HL-60/S4 treated with phorbol 12-myristate 13-acetate at 8.2 ng/mL for 4 days and 3 days (cell line): Measurements from ENCODE around the gene AFG1L.
"Not testable (repeated sequence)": the region's sequence is repeated elsewhere in the genome, so short reads cannot be mapped to it uniquely, and the experiment has no call there.

Experiments used
- in situ Hi-C: fragments of 300-500 bp; cut with MboI; formaldehyde crosslinking; loops from 2 replicates; pipeline ENCODE4 v1.15.0; 2022; ENCODE audit warnings: low sequenced_read_pairs

The AFG1L gene

DNA sequence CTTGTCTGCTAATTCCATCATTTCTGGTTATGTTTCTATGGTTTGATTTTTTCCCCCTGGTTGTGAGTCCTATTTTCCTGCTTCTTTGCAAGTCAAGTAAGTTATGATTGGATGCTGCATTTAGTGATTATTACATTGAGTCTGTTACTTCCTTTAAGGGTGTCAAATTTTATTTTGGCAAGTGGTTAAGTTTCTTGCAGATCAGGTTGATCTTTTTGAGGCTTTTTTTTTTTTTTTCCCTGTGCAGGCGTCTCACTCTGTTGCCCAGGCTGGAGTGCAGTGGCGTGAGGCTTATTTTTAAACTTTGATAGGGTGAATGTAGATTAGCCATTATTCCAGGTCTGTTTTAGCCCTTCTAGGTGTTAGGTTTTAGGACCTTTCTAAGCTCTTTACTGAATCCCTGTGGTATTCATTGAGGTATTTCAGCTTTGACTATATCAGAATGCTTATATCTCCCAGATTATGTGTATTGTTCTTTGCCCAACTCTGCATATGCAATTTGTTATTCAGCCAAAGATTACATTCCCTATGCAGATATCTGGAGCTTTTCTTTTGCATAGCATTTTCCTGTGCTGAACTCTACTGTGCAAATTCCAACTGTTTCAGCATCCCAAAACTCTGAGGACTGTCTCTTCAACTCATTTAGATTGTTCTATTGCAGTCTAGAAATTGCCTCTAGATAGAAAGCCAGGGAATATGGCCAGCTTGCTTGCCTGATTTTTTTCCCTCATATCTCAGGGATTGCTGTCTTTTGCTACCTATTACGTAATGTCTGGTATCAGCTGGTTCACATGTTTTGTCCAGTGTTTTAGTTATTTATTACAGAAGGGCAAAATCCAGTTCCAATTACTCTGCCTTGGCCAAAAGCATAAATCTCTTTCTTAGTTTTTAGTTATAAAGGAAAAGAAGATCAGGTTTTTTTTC, 113.3 kb downstream of the AFG1L start:
- in situ Hi-C loops, result no loop called here

DNA sequence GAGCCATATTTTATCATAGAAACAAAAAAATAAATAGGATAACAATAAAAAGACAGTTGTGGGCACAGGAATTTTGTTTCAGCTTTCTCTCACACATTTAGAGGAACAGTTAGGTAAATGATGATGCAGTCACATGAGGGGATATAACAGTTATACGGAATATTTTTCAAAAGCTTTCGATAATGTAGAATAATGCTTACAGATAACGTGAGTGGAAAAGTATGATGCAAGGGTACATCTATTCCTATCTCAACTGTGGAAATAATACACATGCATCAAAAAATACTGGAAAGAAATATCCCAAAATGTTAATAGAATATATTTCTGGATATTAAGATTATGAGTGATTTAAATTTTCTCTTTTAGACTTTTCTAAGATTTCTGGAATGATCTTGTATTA, 114.0 kb downstream of the AFG1L start:
- in situ Hi-C loops, result no loop called here

DNA sequence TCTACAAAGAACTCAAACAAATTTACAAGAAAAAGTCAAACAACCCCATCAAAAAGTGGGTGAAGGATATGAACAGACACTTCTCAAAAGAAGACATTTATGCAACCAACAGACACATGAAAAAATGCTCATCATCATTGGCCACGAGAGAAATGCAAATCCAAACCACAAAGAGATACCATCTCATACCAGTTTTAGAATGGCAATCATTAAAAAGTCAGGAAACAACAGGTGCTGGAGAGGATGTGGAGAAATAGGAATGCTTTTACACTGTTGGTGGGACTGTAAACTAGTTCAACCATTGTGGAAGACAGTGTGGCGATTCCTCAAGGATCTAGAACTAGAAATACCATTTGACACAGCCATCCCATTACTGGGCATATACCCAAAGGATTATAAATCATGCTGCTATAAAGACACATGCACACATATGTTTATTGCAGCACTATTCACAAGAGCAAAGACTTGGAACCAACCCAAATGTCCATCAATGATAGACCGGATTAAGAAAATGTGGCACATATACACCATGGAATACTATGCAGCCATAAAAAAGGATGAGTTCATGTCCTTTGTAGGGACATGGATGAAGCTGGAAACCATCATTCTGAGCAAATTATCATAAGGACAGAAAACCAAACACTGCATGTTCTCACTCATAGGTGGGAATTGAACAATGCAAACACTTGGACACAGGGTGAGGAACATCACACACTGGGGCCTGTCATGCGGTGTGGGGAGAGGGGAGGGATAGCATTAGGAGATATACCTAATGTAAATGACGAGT, 121.4 kb downstream of the AFG1L start:
- in situ Hi-C loops, result not testable (repeated sequence)

DNA sequence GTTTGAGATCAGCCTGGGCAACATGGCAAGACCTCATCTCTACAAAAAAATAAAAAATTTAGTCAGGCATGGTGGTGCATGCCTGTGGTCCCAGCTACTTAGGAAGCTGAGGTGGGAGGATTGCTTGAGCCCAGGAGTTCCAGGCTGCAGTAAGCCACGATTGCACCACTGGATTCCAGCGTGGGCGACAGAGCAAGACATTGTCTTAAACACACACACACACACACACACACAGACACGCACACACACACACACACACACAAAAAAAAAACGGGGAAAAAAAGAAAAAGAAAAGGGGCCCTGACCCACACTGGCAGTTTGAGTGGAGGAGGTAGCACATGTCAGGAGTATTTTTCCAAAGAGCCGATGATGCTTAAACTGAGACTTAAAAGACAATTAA, 122.2 kb downstream of the AFG1L start:
- in situ Hi-C loops, result no loop called here

DNA sequence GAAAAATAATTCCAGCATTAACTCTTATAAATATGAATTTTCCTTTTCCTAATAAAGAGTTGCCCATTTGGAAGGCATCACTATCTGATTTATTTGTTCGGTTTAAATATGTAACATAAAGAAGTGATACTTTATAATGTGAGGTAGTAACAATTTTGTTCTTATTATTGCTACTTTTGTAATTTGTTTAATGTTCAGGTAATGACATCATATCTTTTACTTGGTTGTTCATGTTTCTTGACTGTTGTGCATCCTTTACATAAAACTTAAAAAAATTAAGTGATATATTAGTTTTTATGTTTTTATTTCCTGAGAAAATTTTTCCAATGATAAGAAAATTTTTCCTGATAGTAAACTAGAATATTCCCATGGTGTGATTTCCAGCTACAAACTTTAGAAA, 124.6 kb downstream of the AFG1L start:
- in situ Hi-C loops, result no loop called here

DNA sequence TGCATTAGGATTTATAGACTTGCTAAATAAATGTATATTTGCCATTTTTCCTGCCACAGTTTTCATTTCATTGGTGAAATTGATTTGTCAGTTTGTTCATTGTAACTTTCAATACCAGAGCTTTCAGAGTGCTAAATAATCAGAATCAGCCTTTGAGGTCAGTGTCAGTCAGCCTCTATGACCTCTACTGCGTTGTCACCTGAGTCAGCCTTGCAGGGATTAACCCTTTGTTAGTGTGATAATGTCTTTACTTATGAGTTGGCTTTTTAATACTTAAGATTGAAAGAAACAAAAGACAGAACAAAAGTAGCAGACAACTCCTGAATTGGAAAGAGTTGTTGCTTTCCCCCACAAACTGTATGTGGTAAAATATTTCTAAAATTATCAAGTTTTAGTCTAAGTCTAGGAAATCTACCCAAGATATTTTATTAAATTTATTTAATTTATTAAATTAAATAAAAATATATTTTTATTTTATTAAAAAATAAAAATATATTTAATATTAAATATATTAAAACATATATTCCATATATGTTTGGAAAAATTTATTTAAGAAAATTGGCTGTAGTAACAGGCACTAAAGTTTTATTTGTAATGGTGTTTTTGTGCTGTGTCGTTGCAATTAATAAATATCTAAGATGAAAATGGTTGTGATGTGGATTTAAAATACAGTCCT, 125.2 kb downstream of the AFG1L start:
- in situ Hi-C loops, result no loop called here

DNA sequence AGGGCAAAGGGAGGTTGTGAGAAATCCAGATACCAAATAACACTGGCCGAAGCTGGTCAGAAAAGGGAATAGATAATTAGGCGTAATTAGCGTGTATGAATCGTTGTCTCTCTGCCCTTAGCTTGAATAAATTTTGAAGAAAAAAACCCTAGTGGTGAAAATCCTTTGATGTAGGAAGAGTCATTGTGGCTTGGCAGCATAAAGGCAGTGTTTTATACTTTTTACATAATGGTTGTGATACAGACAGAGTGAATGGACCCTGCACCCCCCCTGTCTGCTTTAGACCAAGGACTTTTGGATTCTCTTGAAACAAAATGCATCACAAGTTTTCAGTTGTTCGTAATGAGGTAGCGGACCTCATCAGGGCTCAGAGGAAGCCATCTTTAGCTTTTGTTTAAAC, 126.5 kb downstream of the AFG1L start:
- in situ Hi-C loops, result no loop called here

DNA sequence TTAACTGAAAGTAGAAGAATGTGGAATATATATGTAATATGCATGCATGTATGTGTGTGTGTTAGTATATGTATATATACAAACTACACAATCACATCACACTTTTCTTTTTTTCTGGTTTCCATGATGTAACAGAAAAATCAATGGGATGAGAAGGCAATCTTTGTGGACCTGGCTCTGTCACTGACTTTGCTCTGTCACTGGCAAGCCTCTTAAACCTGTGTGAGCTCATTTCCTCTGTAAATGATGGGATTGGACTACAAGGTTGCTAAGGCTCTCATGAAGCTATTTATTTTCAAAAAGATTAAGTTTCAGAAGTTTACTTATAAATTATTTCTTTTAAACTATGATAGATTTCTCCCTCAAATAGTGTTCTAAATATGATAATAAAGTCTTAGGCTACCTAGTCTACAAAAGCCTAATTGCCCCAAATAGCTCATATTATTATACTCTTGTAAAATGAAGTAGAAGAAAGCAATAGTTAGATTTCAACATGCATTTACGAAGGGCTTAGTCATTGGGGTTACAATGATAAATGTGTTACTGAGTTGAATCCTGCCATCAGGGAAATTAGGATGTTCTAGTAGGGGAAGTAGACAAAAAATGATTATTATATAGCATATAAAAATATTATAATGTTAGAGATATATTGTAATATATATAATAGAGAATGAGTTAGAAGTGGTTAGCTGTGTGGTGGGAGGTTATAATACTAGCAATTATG, 129.3 kb downstream of the AFG1L start:
- in situ Hi-C loops, result no loop called here

DNA sequence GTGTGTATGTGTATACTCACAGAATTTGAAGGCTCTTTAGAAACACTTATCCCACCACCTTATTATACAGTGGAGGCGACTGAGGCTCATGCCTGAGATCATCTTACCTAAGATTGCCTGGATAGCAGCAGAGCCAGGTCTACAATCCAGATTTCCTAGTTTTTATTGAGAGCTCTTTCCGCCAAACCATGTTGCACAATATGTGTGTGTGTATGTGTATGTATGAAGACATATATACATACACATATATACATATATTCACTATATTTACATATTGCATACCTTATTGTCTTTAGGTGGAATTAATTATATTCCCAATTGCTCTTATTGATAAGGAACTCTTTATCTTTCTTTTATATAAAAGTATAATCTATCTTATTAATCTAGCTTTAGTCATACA, 130.6 kb downstream of the AFG1L start:
- in situ Hi-C loops, result no loop called here

DNA sequence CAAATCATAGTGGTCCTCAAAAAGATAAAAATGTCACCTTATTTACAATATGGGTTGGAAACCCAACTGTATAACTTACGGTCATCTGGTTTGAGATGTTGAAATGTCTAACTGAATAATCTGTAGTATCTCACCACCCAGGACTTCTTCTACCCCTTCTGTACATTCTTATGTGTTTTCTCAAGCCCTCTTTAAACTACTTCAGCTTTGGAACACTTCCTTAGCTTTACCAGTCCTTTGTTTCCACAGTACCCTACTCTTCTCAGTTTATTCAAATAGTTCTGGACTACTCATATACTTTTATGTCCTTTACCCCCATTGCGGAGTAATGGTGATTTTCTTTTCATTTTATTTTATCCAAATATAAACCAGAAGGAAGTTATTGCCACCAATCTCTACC, 137.3 kb downstream of the AFG1L start:
- in situ Hi-C loops, result no loop called here

DNA sequence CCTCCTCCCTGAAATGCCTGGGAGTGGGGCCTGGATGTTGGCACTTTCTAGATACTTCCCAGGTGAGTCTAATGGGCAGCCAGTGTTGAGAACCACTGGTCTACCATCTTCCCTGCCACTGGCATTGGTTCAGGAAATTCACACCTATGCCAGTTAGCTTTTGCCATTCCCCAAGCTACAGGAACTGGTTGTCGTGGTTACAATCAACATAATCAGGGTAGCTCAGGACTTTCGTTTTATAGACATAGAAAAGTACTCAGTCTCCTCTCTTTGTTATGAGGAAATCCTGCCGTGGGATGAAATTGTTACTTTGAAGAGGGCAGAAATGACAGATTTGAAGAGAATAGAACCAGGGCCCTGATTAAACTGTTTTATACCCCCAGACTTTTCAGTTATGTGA, 137.9 kb downstream of the AFG1L start:
- in situ Hi-C loops, result no loop called here

DNA sequence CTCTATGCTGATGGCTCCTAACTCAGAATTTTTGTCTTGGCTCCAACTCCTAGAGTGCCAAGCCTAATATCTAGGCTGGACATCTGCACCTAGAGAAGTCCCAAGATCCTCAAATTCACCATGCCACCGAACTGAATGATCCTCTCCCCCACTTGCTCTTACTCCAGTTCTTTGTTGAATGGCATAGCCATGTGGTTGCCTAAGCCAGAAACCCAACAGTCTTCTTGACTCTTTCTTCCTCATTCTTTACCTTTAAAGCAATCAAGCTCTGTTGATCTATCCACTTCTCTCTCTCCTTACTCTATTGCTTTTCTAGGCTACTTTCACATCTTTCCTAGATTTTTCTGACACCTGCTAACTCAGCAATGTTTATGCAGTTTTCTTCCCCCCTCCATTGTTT, 139.4 kb downstream of the AFG1L start:
- in situ Hi-C loops, result no loop called here

DNA sequence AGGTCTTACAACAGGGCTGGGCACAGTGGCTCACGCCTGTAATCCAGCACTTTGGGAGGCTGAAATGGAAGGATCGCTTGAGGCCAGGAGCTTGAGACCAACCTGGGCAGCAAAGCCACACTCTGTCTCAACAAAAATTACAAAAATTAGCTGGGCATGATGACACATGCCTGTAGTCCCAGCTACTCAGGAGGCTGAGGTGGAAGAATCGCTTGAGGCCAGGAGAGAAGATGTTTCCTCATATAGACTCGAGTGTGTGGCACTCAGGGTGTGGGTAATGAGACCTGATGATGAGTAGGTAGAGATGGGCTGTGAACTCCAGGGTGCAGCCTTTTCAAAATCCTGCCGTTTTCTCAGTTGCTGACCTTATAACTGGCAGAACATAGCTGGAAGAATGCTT, 140.5 kb downstream of the AFG1L start:
- in situ Hi-C loops, result no loop called here

DNA sequence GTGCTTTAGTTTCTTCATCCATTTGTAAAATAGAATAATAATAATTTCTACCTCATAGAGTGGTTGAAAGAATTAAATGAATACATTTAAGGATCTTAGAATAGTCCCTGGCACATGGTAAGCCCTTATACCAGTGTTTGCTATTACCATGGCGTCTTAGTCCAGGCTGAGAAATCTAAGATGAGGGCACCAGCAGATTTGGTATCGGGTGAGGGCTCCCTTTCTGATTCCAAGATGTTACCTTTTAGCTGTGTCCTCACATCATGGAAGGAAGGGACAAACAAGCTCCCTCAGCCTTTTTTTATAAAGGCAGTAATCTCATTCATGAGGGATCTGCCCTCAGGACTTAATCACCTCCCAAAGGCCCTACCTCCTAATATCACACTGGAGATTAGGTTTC, 141.9 kb downstream of the AFG1L start:
- in situ Hi-C loops, result no loop called here

DNA sequence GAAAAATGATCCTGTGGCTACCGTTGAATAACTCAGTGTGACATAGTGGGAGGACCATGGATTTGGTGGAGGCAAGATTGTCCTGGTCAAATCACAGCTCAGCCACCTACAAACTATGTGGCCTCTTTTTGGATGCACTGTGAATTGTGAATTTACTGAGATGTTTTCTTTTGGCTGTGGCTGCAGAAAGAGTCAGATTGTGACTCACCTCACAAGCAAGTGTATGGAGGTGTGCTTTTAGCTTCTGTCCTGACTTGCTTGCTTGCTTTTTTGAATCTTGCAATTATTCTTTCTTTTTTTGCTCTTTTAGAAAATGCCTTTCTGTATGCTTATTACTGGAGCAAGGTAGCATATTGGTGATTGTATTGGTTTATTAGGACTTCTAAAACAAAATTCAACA, 143.0 kb downstream of the AFG1L start:
- in situ Hi-C loops, result no loop called here

DNA sequence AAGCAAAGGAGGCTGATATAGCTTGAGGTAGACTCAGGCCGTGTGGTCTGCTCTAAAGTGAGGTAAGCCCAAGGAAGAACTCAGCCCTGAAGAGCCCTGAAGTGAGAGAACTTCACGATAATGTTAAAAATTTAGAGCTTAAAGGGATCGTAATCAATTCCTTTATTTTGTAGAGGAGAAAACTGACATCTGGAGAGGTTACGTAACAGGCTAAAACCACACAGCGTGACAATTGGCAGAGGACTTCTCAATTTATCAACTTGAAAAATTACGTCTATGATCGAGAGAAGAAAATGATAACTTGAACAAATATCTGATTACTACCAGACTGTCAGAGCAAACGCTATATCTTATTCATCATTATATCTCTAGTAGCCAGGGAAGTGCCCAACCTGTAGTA, 144.1 kb downstream of the AFG1L start:
- in situ Hi-C loops, result no loop called here

DNA sequence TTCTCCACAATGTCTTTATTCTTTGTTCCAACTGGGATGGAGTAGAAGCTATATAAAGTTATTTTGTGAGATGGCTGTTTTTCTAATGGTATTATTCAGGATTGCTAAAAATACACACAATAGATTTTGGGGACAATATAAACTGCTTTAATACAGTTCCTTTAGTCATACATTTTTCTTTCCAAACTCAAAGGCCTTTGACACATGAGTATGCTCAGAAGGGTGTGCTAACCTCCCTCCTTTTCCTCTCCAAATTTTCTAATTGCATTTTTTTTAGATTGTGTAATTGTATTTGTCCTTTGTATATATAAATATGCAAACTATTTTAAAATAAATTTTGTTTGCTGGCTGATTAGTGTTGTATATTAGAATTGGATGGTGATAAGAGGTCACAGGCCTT, 146.3 kb downstream of the AFG1L start:
- in situ Hi-C loops, result no loop called here

DNA sequence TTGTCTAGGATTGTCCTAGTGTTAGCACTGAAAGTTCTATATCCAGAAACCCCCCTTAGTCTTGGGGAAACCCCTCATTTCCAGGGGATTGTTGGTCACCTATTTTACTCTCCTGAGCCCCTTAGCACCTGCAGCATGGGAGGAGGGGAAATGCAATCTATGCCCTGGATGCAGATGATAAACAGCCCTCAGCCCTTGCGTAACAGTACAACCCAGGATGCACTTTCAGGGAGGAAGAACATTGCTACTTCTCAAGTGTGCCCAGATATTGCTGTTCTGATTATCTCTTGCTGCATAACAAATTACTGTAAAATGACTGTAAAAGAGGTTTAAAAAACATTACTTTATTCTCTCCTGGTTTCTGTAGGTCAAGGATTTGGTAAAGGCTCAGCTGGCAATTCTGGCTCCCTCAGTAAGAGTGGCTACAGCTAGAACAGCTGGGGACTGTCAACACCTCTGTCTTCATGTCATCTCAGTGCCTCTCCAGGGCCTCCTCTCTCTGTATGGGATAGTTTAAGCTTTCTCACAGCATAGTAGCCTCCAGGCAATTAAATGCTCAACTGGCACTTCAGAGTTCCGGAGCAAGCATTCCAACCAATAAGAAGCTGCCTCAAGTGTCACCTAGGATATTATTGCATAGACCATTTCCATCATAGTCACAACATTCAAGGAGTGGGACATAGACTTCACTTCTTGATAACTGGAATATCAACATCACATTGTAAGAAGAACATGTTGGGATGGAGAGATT, 148.1 kb downstream of the AFG1L start:
- in situ Hi-C loops, result no loop called here

DNA sequence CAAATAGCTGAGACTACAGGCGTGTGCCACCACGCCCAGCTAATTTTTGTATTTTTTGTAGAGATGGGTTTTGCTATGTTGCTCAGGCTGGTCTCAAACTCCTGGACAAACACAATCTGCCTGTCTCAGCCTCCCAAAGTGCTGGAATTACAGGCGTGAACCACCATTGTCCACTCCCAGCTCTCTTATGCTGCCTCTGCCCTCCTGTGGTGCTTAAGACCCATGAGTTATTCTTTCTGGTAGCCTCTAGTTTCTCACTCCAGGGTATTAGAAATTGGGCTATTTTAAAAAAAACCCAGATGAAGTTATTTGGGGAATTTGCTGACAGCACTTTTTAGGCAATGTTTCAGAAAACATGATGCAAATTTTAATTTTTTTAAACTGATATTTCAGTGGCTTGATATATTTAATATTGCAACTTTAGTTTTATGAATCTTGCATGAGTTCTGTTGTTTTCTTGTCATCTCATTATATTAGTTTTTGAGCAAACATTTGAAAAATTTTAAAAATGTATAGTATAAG, 151.8 kb downstream of the AFG1L start:
- in situ Hi-C loops, result no loop called here

DNA sequence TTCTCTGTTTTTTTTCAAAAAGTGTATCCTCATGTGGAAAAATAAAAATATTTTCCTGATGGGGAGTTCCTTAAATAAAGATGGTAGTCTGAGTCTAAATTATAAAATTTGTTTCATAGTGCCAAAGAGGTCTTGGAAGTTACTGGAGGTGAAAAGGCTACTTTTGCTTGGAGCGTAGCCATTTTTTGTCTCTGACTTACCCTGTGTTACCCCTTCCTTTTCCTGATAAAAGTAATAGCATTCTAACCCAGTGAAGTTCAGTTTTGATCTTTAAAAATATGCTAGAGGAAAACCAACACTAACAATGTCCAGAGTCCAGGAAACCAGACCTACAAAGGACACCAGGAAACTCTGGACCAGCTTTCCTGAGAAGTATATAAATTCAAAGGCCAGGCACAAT, 153.6 kb downstream of the AFG1L start:
- in situ Hi-C loops, result no loop called here
